DOHH2 (cell line): Measurements from ENCODE around the gene ZNF638.

ENCODE experiments used
- H3F3A ChIP-seq: fragments of 200-600 bp; sonication (generic), shearing (Covaris generic); 2 replicates; pipeline ENCODE4 v1.6.0; 2016; ENCODE audit warnings: antibody characterized with exemption, mild to moderate bottlenecking; ENCODE audit not compliant: control insufficient read depth, insufficient read depth
- H3K27ac ChIP-seq: fragments of 200-600 bp; sonication (generic); 2 replicates; pipeline ENCODE4 v1.5.1; 2014; ENCODE audit warnings: low read depth, mild to moderate bottlenecking, low read length, moderate library complexity
- H3K27me3 ChIP-seq: fragments of 200-600 bp; sonication (generic); 2 replicates; pipeline ENCODE4 v1.6.1; 2014; ENCODE audit warnings: mild to moderate bottlenecking, low read length, mixed read lengths; ENCODE audit not compliant: control insufficient read depth
- H3K36me3 ChIP-seq: fragments of 200-600 bp; sonication (generic); 2 replicates; pipeline ENCODE4 v1.6.1; 2014; ENCODE audit warnings: mild to moderate bottlenecking, low read length, moderate library complexity, mixed read lengths; ENCODE audit not compliant: control insufficient read depth
- H3K4me1 ChIP-seq: fragments of 200-600 bp; sonication (generic); 2 replicates; pipeline ENCODE4 v1.6.1; 2014; ENCODE audit warnings: mild to moderate bottlenecking, low read length, mixed read lengths; ENCODE audit not compliant: control insufficient read depth
- H3K4me2 ChIP-seq: fragments of 200-600 bp; sonication (generic); 2 replicates; pipeline ENCODE4 v1.6.0; 2014; ENCODE audit warnings: mild to moderate bottlenecking, low read length, moderate library complexity
- H3K4me3 ChIP-seq: fragments of 200-600 bp; sonication (generic); 2 replicates; pipeline ENCODE4 v1.5.1; 2014; ENCODE audit warnings: mild to moderate bottlenecking, low read length, mixed read lengths
- H3K79me2 ChIP-seq: fragments of 200-600 bp; sonication (generic); 2 replicates; pipeline ENCODE4 v1.6.1; 2014; ENCODE audit warnings: mild to moderate bottlenecking, low read length, mixed read lengths; ENCODE audit not compliant: control insufficient read depth
- H3K9me2 ChIP-seq: fragments of 200-600 bp; sonication (generic); replicated peaks from 2 replicates; pipeline ENCODE4 v1.6.1; 2014; ENCODE audit warnings: mild to moderate bottlenecking, low read length, mixed read lengths; ENCODE audit not compliant: control insufficient read depth
- H3K9me3 ChIP-seq: fragments of 200-600 bp; sonication (generic); 2 replicates; pipeline ENCODE4 v1.6.1; 2014; ENCODE audit warnings: antibody characterized with exemption, low read length, mixed read lengths; ENCODE audit not compliant: control insufficient read depth, insufficient read depth
- H4K20me1 ChIP-seq: fragments of 200-600 bp; sonication (generic); 2 replicates; pipeline ENCODE4 v1.6.0; 2014; ENCODE audit warnings: low read depth, mild to moderate bottlenecking, antibody characterized with exemption, low read length, moderate library complexity; ENCODE audit not compliant: control insufficient read depth, insufficient read depth
- CTCF ChIP-seq: fragments of 200-600 bp; sonication (generic); IDR thresholded peaks from one replicate; pipeline ENCODE4 v1.5.1; 2014; ENCODE audit warnings: antibody characterized with exemption, mild to moderate bottlenecking, low read depth, low read length; ENCODE audit not compliant: poor library complexity, severe bottlenecking
- EZH2phosphoT487 ChIP-seq: fragments of 200-600 bp; sonication (generic); IDR thresholded peaks from 2 replicates; pipeline ENCODE4 v1.6.1; 2017; ENCODE audit warnings: borderline replicate concordance, mild to moderate bottlenecking, antibody characterized with exemption, low read length, moderate library complexity, mixed read lengths

The ZNF638 gene

GRCh38 chr2:71452565-71452964, 121.0 kb downstream of the ZNF638 start:
- Histone ChIP-seq H4K20me1 (0 out of 2 replicates have a peak, but pooled peaks cover 2% of the 10 kb centered on the region), H3F3A (no peaks in the 10 kb centered on the region), H3K36me3 (no peaks in the 10 kb centered on the region), H3K4me1 (peaks cover 5% of the 10 kb centered on the region; the same call in 1 of the 2 replicates), H3K4me3 (no peak overlapping the region), H3K79me2 (no peaks in the 10 kb centered on the region), H3K4me2 (no peak overlapping the region), H3K9me2 (no peaks in the 10 kb centered on the region), H3K9me3 (no peaks in the 10 kb centered on the region), H3K27me3 (peaks cover 10% of the 10 kb centered on the region; the same call in 1 of the 2 replicates), H3K27ac (no peak overlapping the region)
- TF ChIP-seq CTCF (peak; percentile 24), EZH2phosphoT487 (no peak)

GRCh38 chr2:71453404-71454220, 122.0 kb downstream of the ZNF638 start, which contains the start of gene DYSF:
Gene DYSF (plus strand): TSS chr2:71453561.
- Histone ChIP-seq H3K27me3 (peaks cover 10% of the 10 kb centered on the region; the same call in 1 of the 2 replicates), H3F3A (no peaks in the 10 kb centered on the region), H3K79me2 (no peaks in the 10 kb centered on the region), H4K20me1 (0 out of 2 replicates have a peak, but pooled peaks cover 2% of the 10 kb centered on the region), H3K9me3 (no peaks in the 10 kb centered on the region), H3K4me3 (no peak within 1 kb of the TSS), H3K27ac (no peak within 1 kb of the TSS), H3K4me1 (peaks cover 5% of the 10 kb centered on the region; the same call in 1 of the 2 replicates), H3K9me2 (no peaks in the 10 kb centered on the region), H3K4me2 (no peak within 1 kb of the TSS), H3K36me3 (no peaks in the 10 kb centered on the region)
- TF ChIP-seq EZH2phosphoT487 = no peak
- TF ChIP-seq CTCF = no peak

GRCh38 chr2:71454221-71455010, 122.8 kb downstream of the ZNF638 start:
- no peak overlapping the region for H3K27ac ChIP-seq
- no peak overlapping the region for H3K4me2 ChIP-seq
- H3K79me2 ChIP-seq = no peaks in the 10 kb centered on the region
- H3K36me3 ChIP-seq = no peaks in the 10 kb centered on the region
- no peaks in the 10 kb centered on the region for H3K9me3 ChIP-seq
- no peak overlapping the region for H3K4me3 ChIP-seq
- H3K27me3 ChIP-seq = peaks cover 10% of the 10 kb centered on the region; the same call in 1 of the 2 replicates
- H3K4me1 ChIP-seq = peaks cover 5% of the 10 kb centered on the region; the same call in 1 of the 2 replicates
- no peaks in the 10 kb centered on the region for H3F3A ChIP-seq
- no peak for TF ChIP-seq EZH2phosphoT487
- no peak for TF ChIP-seq CTCF
- no peaks in the 10 kb centered on the region for H3K9me2 ChIP-seq
- 0 out of 2 replicates have a peak, but pooled peaks cover 2% of the 10 kb centered on the region for H4K20me1 ChIP-seq
